CD4-positive, CD25-positive, alpha-beta regulatory T cell (primary cell): Measurements from ENCODE around the gene CILP. TPM values are rescaled to one million over a fixed set of nuclear protein-coding genes. Genes with fewer than 3 reads are reported as not detected.

Experiments
- ATAC-seq, 2 donors: fragments of 150-1000 bp; cut with Tn5 transposase; one replicate each; pipeline ENCODE4 v1.10.0; 2021; ENCODE audit warnings: low read depth in 2 of 2, moderate number of reproducible peaks in 2 of 2, moderate library complexity in 1 of 2
- DNase-seq, 3 donors: peaks; one replicate each; pipeline versions ENCODE4 v3.0.0 to v3.0.0-alpha.2; 2012 to 2022; ENCODE audit warnings: mixed read lengths in 1 of 3
- H3K27ac ChIP-seq: one replicate; pipeline ENCODE4 v1.7.0; 2013; ENCODE audit warnings: mild to moderate bottlenecking, low read length; ENCODE audit not compliant: insufficient read depth, poor library complexity, severe bottlenecking
- H3K27me3 ChIP-seq: one replicate; pipeline ENCODE4 v1.7.0; 2013; ENCODE audit warnings: low read length; ENCODE audit not compliant: control insufficient read depth, insufficient read depth
- H3K36me3 ChIP-seq: one replicate; pipeline ENCODE4 v1.7.0; 2013; ENCODE audit warnings: mild to moderate bottlenecking, low read length, moderate library complexity; ENCODE audit not compliant: control insufficient read depth, insufficient read depth
- H3K4me1 ChIP-seq: 2 replicates; pipeline ENCODE4 v1.7.0; 2013; ENCODE audit warnings: mild to moderate bottlenecking, low read length; ENCODE audit not compliant: insufficient read depth, control insufficient read depth, poor library complexity, severe bottlenecking
- H3K4me3 ChIP-seq: one replicate; pipeline ENCODE4 v1.7.0; 2013; ENCODE audit warnings: low read depth, mild to moderate bottlenecking, low read length, moderate library complexity
- H3K9me3 ChIP-seq, 2 experiments: 1 replicate in 1 of 2; 2 replicates in 1 of 2; pipeline ENCODE4 v1.7.0; 2013; ENCODE audit warnings: low read length in 2 of 2, mild to moderate bottlenecking in 1 of 2, moderate library complexity in 1 of 2; ENCODE audit not compliant: control insufficient read depth in 2 of 2
- H3K27ac Mint-ChIP-seq, 3 donors: one replicate each; pipeline ENCODE4 v1.8.0; 2020 to 2022; ENCODE audit warnings: mild to moderate bottlenecking in 3 of 3, mixed read lengths in 3 of 3, moderate library complexity in 2 of 3
- H3K27me3 Mint-ChIP-seq: one replicate; pipeline ENCODE4 v1.8.0; 2022; ENCODE audit warnings: mild to moderate bottlenecking, mixed read lengths
- H3K36me3 Mint-ChIP-seq: one replicate; pipeline ENCODE4 v1.8.0; 2020; ENCODE audit warnings: mixed read lengths
- H3K4me1 Mint-ChIP-seq, 4 donors: one replicate each; pipeline ENCODE4 v1.8.0; 2020 to 2022; ENCODE audit warnings: mixed read lengths in 4 of 4, mild to moderate bottlenecking in 1 of 4
- H3K4me3 Mint-ChIP-seq, 4 donors: one replicate each; pipeline ENCODE4 v1.8.0; 2020 to 2022; ENCODE audit warnings: mild to moderate bottlenecking in 4 of 4, mixed read lengths in 4 of 4, moderate library complexity in 3 of 4
- H3K9me3 Mint-ChIP-seq, 7 donors: one replicate each; pipeline ENCODE4 v1.8.0; 2020 to 2022; ENCODE audit warnings: mixed read lengths in 7 of 7, mild to moderate bottlenecking in 3 of 7, moderate library complexity in 2 of 7
- polyA plus RNA-seq, 4 donors: library from polyadenylated mRNA; unstranded; fragments of 300-500 nt; fragmentation: Illumina TruSeq; gene quantifications; one replicate each; pipeline ENCODE4 v1.2.3, GENCODE V29; 2021
- total RNA-seq: library from RNA; stranded (reverse); gene quantifications from one replicate; pipeline ENCODE4 v1.2.3, GENCODE V29; 2022

CILP gene
- total and polyA plus RNA-seq, 5 donors from 2014 or later: 0.52 TPM; not detected in 4

DNA sequence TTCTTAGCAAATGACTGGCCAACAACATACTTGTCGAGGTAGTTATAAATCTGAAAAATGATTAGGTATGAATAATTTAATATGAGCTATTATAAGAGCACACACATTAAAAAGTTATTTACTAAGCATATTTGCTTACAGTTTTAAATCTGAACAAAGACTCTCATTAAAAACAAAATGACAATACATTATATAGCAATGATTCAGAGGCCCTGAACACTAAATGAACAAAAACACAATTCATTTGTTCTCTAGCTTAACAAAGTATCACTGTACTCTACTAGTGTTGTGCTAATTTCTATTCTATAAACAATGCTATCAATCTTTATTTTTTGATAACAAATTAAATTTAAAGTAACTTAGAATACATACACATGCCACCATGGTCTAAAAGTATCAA, 47.1 kb downstream of the CILP start:
- no peaks in the 10 kb centered on the region for H3K9me3 Mint-ChIP-seq

GRCh38 chr15:65163041-65163440, 48.2 kb downstream of the CILP start:
- H3K4me1 Mint-ChIP-seq: peaks cover 5 to 15% (median 6%) of the 10 kb centered on the region in 4 donors
- Histone ChIP-seq H3K4me1 (no peaks in the 10 kb centered on the region), H3K36me3 (peaks cover 50% of the 10 kb centered on the region), H3K4me3 (no peak overlapping the region), H3K27me3 (no peaks in the 10 kb centered on the region), H3K9me3 (no peaks in the 10 kb centered on the region), H3K27ac (no peak overlapping the region)
- DNase-seq: no peak
- no peaks in the 10 kb centered on the region for H3K9me3 Mint-ChIP-seq
- peaks cover 11% of the 10 kb centered on the region for H3K36me3 Mint-ChIP-seq
- H3K27ac Mint-ChIP-seq: no peak overlapping the region
- no peak for ATAC-seq
- no peak overlapping the region for H3K4me3 Mint-ChIP-seq
- no peaks in the 10 kb centered on the region for H3K27me3 Mint-ChIP-seq

More for the DNA sequence above, 47.1 kb downstream of the CILP start:
- H3K4me1 ChIP-seq: no peaks in the 10 kb centered on the region
- no peaks in the 10 kb centered on the region for H3K9me3 ChIP-seq
- H3K27ac ChIP-seq: no peak overlapping the region
- no peak overlapping the region for H3K4me3 ChIP-seq
- peaks cover 11% of the 10 kb centered on the region for H3K36me3 Mint-ChIP-seq
- no peaks in the 10 kb centered on the region for H3K27me3 Mint-ChIP-seq
- ATAC-seq: no peak
- H3K27ac Mint-ChIP-seq: no peak overlapping the region
- peaks cover 5 to 15% (median 6%) of the 10 kb centered on the region in 4 donors for H3K4me1 Mint-ChIP-seq
- H3K4me3 Mint-ChIP-seq: no peak overlapping the region
- H3K27me3 ChIP-seq: no peaks in the 10 kb centered on the region
- H3K36me3 ChIP-seq: peaks cover 40% of the 10 kb centered on the region
- no peak for DNase-seq

GRCh38 chr15:65156692-65157091, 54.6 kb downstream of the CILP start:
- Mint-ChIP-seq H3K27ac (no peak overlapping the region), H3K9me3 (no peaks in the 10 kb centered on the region), H3K27me3 (no peaks in the 10 kb centered on the region), H3K36me3 (peaks cover 29% of the 10 kb centered on the region), H3K4me1 (peaks cover 0 to 10% (median 6%) of the 10 kb centered on the region in 4 donors), H3K4me3 (no peak overlapping the region)
- Histone ChIP-seq H3K4me1 (no peaks in the 10 kb centered on the region), H3K36me3 (peaks cover 72% of the 10 kb centered on the region), H3K9me3 (no peaks in the 10 kb centered on the region), H3K27me3 (no peaks in the 10 kb centered on the region), H3K4me3 (no peak overlapping the region), H3K27ac (no peak overlapping the region)
- DNase-seq: no peak
- ATAC-seq: no peak

- Mint-ChIP-seq H3K27me3 (no peaks in the 10 kb centered on the region), H3K27ac (no peak overlapping the region), H3K36me3 (peaks cover 29% of the 10 kb centered on the region), H3K4me1 (no peaks in the 10 kb centered on the region), H3K4me3 (no peak overlapping the region), H3K9me3 (no peaks in the 10 kb centered on the region)
- Histone ChIP-seq H3K27ac (no peak overlapping the region), H3K4me1 (no peaks in the 10 kb centered on the region), H3K9me3 (no peaks in the 10 kb centered on the region), H3K36me3 (peaks cover 87% of the 10 kb centered on the region), H3K4me3 (no peak overlapping the region), H3K27me3 (no peaks in the 10 kb centered on the region)
- DNase-seq (no peak), ATAC-seq (no peak)
Measured at GRCh38 chr15:65154720-65155119, 56.6 kb downstream of the CILP start.

DNA sequence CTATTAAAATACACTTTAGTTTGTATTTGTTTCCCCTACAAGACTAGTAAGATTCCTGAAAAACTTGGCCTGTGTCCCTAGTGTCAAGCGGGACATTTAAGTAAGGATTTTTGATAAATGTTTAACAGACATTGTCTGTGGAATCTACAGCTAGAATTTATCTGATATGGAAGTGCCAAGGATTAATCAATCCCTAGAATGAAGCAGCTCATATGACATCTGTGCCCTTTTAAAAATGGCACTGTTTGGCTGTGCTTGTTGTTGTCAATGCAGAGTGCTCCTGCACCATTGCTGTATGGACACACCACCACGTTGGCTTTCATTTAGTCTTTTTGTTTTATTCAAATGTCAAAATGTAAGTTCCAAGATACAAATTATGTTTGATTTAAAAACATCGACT, 63.4 kb downstream of the CILP start:
- Mint-ChIP-seq H3K9me3 (peaks cover 0 to 1% (median 0%) of the 10 kb centered on the region in 7 donors), H3K27me3 (no peaks in the 10 kb centered on the region), H3K4me1 (peaks cover 0 to 3% (median 0%) of the 10 kb centered on the region in 4 donors), H3K27ac (no peak overlapping the region), H3K4me3 (no peak overlapping the region), H3K36me3 (peaks cover 10% of the 10 kb centered on the region)
- Histone ChIP-seq H3K4me1 (no peaks in the 10 kb centered on the region), H3K27me3 (no peaks in the 10 kb centered on the region), H3K9me3 (no peaks in the 10 kb centered on the region), H3K27ac (no peak overlapping the region), H3K4me3 (no peak overlapping the region), H3K36me3 (peaks cover 42% of the 10 kb centered on the region)
- ATAC-seq (no peak), DNase-seq (no peak)

GRCh38 chr15:65146438-65146837, 64.8 kb downstream of the CILP start:
- Mint-ChIP-seq H3K36me3 (peaks cover 10% of the 10 kb centered on the region), H3K4me1 (peaks cover 0 to 3% (median 0%) of the 10 kb centered on the region in 4 donors), H3K27me3 (no peaks in the 10 kb centered on the region), H3K9me3 (peaks cover 0 to 1% (median 0%) of the 10 kb centered on the region in 7 donors), H3K27ac (peak overlapping the region in 1 of 3 donors; percentile 27), H3K4me3 (no peak overlapping the region)
- no peak overlapping the region for H3K4me3 ChIP-seq
- ATAC-seq (no peak), DNase-seq (no peak)
- no peaks in the 10 kb centered on the region for H3K27me3 ChIP-seq
- H3K27ac ChIP-seq: no peak overlapping the region
- H3K4me1 ChIP-seq: no peaks in the 10 kb centered on the region
- no peaks in the 10 kb centered on the region for H3K9me3 ChIP-seq
- peaks cover 31% of the 10 kb centered on the region for H3K36me3 ChIP-seq

Other genes starting within 250 kb of the CILP start
- gene SPG21, start 221.6 kb downstream of the CILP start, total RNA-seq: 46.9 TPM
- 100 to 1,000 TPM; 126 to 146 (median 136) TPM for gene SPG21, start 221.6 kb downstream of the CILP start, polyA plus RNA-seq
- gene MTFMT, start 181.8 kb downstream of the CILP start, total RNA-seq: 6.1 TPM
- 10 to 100 TPM; 18.7 to 26.9 (median 19.9) TPM for gene MTFMT, start 181.8 kb downstream of the CILP start, polyA plus RNA-seq
- not detected for gene SLC51B, start 166.1 kb downstream of the CILP start, total RNA-seq
- not detected for gene SLC51B, start 166.1 kb downstream of the CILP start, polyA plus RNA-seq
- not detected for gene RASL12, start 143.5 kb downstream of the CILP start, total RNA-seq
- gene RASL12, start 143.5 kb downstream of the CILP start, polyA plus RNA-seq: not detected
- not detected for gene KBTBD13, start 134.7 kb downstream of the CILP start, total RNA-seq
- gene KBTBD13, start 134.7 kb downstream of the CILP start, polyA plus RNA-seq: not detected
- gene UBAP1L, start 96.3 kb downstream of the CILP start, total RNA-seq: 10.1 TPM
- gene UBAP1L, start 96.3 kb downstream of the CILP start, polyA plus RNA-seq: under 1 TPM in 3 of 4 donors, not detected in 1; 0.08 to 0.42 (median 0.21) TPM
- gene PDCD7, start 77.7 kb downstream of the CILP start, total RNA-seq: 37.6 TPM
- 10 to 100 TPM; 12.3 to 19.0 (median 13.5) TPM for gene PDCD7, start 77.7 kb downstream of the CILP start, polyA plus RNA-seq
- gene CLPX, start 26.1 kb downstream of the CILP start, total RNA-seq: 39.8 TPM
- gene CLPX, start 26.1 kb downstream of the CILP start, polyA plus RNA-seq: 10 to 100 TPM; 31.2 to 37.5 (median 35.7) TPM
- 14.9 TPM for gene PARP16, start 75.4 kb upstream of the CILP start, total RNA-seq
- gene PARP16, start 75.4 kb upstream of the CILP start, polyA plus RNA-seq: 10 to 100 TPM; 20.4 to 25.9 (median 22.3) TPM
- not detected for gene RNU5A-1, start 84.6 kb upstream of the CILP start, total RNA-seq
- gene RNU5A-1, start 84.6 kb upstream of the CILP start, polyA plus RNA-seq: not detected
- not detected for gene RNU5B-1, start 93.2 kb upstream of the CILP start, total RNA-seq
- gene RNU5B-1, start 93.2 kb upstream of the CILP start, polyA plus RNA-seq: not detected
- gene IGDCC3, start 166.5 kb upstream of the CILP start, total RNA-seq: not detected
- not detected for gene IGDCC3, start 166.5 kb upstream of the CILP start, polyA plus RNA-seq
- 0.10 TPM for gene IGDCC4, start 211.5 kb upstream of the CILP start, total RNA-seq
- gene IGDCC4, start 211.5 kb upstream of the CILP start, polyA plus RNA-seq: under 1 TPM in 1 of 4 donors, not detected in 3; 0.26 TPM